LNCAP (cell line): Measurements from ENCODE around the gene NXPH3.

ENCODE experiments used
- TF ChIP-seq, protein P1 (sequence below): fragments of 450-650 bp; IDR thresholded peaks from 2 replicates; pipeline ENCODE4 v1.5.1; 2017; ENCODE audit warnings: mild to moderate bottlenecking

NXPH3 gene

DNA sequence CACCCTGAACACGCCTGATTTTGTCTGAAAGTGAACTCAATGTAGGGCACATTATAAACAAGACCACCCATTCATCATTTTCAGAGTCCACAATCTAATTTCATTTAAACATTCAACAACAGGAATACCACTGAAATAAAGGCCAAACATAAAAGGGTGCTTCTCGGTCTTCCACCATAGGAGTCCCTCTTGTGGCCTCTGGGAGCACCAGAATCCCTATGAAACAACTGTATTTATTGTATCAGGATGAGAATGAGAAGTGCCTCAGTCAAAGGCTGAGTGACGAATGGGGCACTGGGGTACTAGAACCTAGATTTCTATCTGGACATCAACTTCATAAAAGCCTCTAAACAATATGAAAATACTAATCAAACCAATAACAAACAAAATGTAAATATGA is 40.4 kb downstream of the NXPH3 start:
- TF ChIP-seq, protein P1, sequence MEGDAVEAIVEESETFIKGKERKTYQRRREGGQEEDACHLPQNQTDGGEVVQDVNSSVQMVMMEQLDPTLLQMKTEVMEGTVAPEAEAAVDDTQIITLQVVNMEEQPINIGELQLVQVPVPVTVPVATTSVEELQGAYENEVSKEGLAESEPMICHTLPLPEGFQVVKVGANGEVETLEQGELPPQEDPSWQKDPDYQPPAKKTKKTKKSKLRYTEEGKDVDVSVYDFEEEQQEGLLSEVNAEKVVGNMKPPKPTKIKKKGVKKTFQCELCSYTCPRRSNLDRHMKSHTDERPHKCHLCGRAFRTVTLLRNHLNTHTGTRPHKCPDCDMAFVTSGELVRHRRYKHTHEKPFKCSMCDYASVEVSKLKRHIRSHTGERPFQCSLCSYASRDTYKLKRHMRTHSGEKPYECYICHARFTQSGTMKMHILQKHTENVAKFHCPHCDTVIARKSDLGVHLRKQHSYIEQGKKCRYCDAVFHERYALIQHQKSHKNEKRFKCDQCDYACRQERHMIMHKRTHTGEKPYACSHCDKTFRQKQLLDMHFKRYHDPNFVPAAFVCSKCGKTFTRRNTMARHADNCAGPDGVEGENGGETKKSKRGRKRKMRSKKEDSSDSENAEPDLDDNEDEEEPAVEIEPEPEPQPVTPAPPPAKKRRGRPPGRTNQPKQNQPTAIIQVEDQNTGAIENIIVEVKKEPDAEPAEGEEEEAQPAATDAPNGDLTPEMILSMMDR = no peak

GRCh38 chr17:49616601-49617131 is 41.0 kb downstream of the NXPH3 start:
- TF ChIP-seq, protein P1 = no peak

DNA sequence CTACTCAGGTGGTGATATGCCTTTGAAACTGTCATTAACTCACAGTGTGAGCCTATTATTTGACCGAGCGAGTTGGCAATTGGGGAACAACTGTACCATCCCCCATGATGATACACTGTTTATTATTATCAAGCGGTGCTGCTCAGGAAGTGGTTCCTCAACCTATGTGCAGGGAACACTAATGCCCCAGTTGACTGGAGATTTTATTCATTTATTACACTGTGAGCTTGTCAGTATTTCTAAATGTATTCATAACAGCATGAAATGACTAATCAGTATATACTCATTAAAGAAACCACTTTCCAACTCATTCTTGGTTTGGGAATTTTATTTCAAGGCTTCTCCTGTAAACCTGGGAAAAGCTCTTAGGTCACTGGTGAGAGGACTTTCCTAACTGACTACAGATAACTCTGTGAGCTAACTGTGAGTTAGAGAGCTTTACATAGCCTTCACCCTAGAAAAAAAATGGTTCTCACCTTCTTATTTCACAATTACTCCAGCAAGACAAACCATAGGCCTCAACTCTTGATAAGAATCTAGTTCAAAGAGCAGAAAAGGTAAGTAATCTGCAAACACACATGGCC is 42.4 kb downstream of the NXPH3 start:
- TF ChIP-seq, protein P1 = no peak

GRCh38 chr17:49621420-49621819 is 45.7 kb downstream of the NXPH3 start:
- TF ChIP-seq, protein P1 = no peak

DNA sequence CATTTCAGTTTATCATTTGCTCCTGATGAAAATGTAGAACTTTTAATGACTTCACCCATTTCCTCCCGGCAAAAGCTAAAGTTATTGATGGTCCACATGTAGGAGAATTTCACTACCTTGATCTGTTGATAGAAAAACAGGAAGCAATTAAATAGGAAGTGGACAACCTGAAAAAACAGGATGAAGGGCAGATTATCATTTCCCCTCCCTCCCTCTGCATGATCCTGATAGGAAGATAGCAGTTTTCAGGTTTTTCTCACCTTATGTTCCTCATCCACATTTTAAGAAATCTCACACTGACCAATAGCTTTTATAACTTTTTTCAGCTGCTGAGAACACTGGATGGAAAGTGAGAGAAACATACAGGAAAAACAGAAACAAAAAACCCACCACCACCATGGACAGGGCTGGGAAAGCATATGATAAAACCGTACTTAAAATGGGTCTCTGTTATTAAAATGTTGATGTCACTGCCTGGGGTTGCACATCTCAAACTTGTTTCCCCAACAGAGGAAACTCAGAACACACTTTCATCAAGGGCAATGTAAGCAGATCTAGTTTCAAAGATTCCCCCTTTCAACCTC is 46.4 kb downstream of the NXPH3 start:
- TF ChIP-seq, protein P1 = no peak

DNA sequence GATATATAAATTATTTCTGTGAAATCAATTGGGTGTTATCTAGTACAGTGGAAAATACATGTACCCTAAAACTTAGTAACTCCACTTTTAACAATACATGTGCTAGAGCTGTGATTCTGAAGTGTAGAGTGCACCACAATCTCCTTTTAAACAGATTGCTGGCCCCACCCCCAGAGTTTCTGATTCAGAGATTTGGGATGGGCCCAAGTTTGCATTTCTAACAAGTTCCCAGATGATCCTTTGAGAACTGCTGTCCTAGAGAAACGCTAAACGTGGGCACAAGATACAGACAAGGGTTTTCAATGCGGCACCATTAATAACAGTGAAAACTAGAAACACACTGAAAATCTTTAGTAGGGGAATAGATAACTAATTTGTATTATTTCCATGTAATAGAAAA is 49.2 kb downstream of the NXPH3 start:
- TF ChIP-seq, protein P1 = no peak

DNA sequence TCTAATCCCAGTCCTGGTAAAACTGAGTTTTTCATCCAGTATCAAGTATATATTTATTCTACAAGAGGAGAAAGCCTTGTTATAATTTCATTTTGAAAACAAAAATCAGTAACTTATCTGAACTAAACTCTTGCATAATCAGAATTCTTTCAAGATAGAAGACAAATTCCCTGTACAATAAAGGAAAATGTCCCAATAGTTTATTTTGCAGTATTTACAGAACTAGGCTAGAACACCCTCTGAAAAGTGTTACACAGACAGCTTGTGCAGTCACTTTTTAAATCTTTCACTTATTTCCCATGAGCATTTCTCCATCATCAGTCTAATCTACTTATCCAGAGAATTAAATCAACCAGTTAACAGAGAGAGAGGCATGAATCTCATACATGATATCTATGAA is 53.8 kb downstream of the NXPH3 start:
- TF ChIP-seq, protein P1 = no peak
